Osteoblast (primary cell): ENCODE data around the gene ATP11B. TPM values are rescaled to one million over a fixed set of nuclear protein-coding genes. Genes with fewer than 3 reads are reported as not detected.

Experiments
- DNase-seq: peaks from one replicate; pipeline ENCODE4 v3.0.0; 2011; ENCODE audit warnings: low spot score, mixed read lengths; ENCODE audit not compliant: insufficient read length; ENCODE audit errors: missing footprints
- H2AFZ ChIP-seq: 2 replicates; pipeline ENCODE4 v1.6.0; 2011; ENCODE audit warnings: mild to moderate bottlenecking, low read length
- H3K27ac ChIP-seq: 2 replicates; pipeline ENCODE4 v1.5.1; 2011; ENCODE audit warnings: mild to moderate bottlenecking, low read depth, low read length, moderate library complexity
- H3K27me3 ChIP-seq: 2 replicates; pipeline ENCODE4 v1.6.0; 2012; ENCODE audit warnings: mild to moderate bottlenecking, control low read depth, inconsistent platforms, low read length, moderate library complexity; ENCODE audit not compliant: insufficient read depth
- H3K36me3 ChIP-seq: 2 replicates; pipeline ENCODE4 v1.5.1; 2011; ENCODE audit warnings: mild to moderate bottlenecking, low read length, control low read depth, moderate library complexity; ENCODE audit not compliant: insufficient read depth
- H3K4me1 ChIP-seq: 2 replicates; pipeline ENCODE4 v1.5.1; 2011; ENCODE audit warnings: mild to moderate bottlenecking, low read length, control low read depth, moderate library complexity; ENCODE audit not compliant: insufficient read depth
- H3K4me2 ChIP-seq: 2 replicates; pipeline ENCODE4 v1.6.0; 2011; ENCODE audit warnings: mild to moderate bottlenecking, low read length; ENCODE audit not compliant: insufficient read depth
- H3K4me3 ChIP-seq: fragments of 200-600 bp; sonication (generic); 3 replicates; pipeline ENCODE4 v1.5.1; 2012; ENCODE audit warnings: mild to moderate bottlenecking, low read length, inconsistent platforms; ENCODE audit not compliant: insufficient read depth
- H3K79me2 ChIP-seq: 2 replicates; pipeline ENCODE4 v1.6.0; 2012; ENCODE audit warnings: mild to moderate bottlenecking, low read length, control low read depth, inconsistent platforms; ENCODE audit not compliant: insufficient read depth
- H3K9me3 ChIP-seq: 2 replicates; pipeline ENCODE4 v1.5.1; 2011; ENCODE audit warnings: low read depth, low read length, control low read depth
- H4K20me1 ChIP-seq: 2 replicates; pipeline ENCODE4 v1.6.0; 2012; ENCODE audit warnings: mild to moderate bottlenecking, low read length, control low read depth; ENCODE audit not compliant: insufficient read depth
- CTCF ChIP-seq: IDR thresholded peaks from 2 replicates; pipeline ENCODE4 v1.5.1; 2011; ENCODE audit warnings: mild to moderate bottlenecking, low read depth, low read length, moderate library complexity; ENCODE audit errors: extremely low read depth
- total RNA-seq: library from RNA; depleted of rRNA; stranded (reverse); fragments of >200 nt; gene quantifications from 2 replicates; pipeline ENCODE4 v1.2.3, GENCODE V29; 2012

ATP11B gene
- total RNA-seq, 1 donor = 71.3 TPM

GRCh38 chr3:182913889-182914288, 120.6 kb downstream of the ATP11B start:
- Histone ChIP-seq H3K4me2 (no peak overlapping the region), H3K4me1 (no peaks in the 10 kb centered on the region), H3K27ac (no peak overlapping the region), H3K36me3 (peaks cover 10% of the 10 kb centered on the region), H3K4me3 (no peak overlapping the region), H3K79me2 (no peaks in the 10 kb centered on the region), H4K20me1 (no peaks in the 10 kb centered on the region), H3K27me3 (no peaks in the 10 kb centered on the region), H3K9me3 (no peaks in the 10 kb centered on the region), H2AFZ (no peak overlapping the region)
- no peak for DNase-seq
- no peak for TF ChIP-seq CTCF

GRCh38 chr3:182914341-182914740, 121.0 kb downstream of the ATP11B start:
- no peak for DNase-seq
- no peak for TF ChIP-seq CTCF

GRCh38 chr3:182917134-182917533, 123.8 kb downstream of the ATP11B start:
- Histone ChIP-seq H3K36me3 (peaks cover 10% of the 10 kb centered on the region), H3K9me3 (no peaks in the 10 kb centered on the region), H3K27ac (no peak overlapping the region), H3K4me1 (no peaks in the 10 kb centered on the region), H3K27me3 (no peaks in the 10 kb centered on the region), H3K79me2 (no peaks in the 10 kb centered on the region), H2AFZ (no peak overlapping the region), H3K4me3 (no peak overlapping the region), H4K20me1 (no peaks in the 10 kb centered on the region), H3K4me2 (no peak overlapping the region)
- TF ChIP-seq CTCF = no peak
- no peak for DNase-seq

More at GRCh38 chr3:182914341-182914740, 121.0 kb downstream of the ATP11B start:
- no peak overlapping the region for H3K4me3 ChIP-seq
- H2AFZ ChIP-seq = no peak overlapping the region
- no peak overlapping the region for H3K27ac ChIP-seq
- H3K4me1 ChIP-seq = no peaks in the 10 kb centered on the region
- no peaks in the 10 kb centered on the region for H3K9me3 ChIP-seq
- no peaks in the 10 kb centered on the region for H3K79me2 ChIP-seq
- no peaks in the 10 kb centered on the region for H3K27me3 ChIP-seq
- H4K20me1 ChIP-seq = no peaks in the 10 kb centered on the region
- H3K36me3 ChIP-seq = peaks cover 10% of the 10 kb centered on the region
- H3K4me2 ChIP-seq = no peak overlapping the region

- no peak overlapping the region for H3K4me2 ChIP-seq
- no peak for DNase-seq
- no peaks in the 10 kb centered on the region for H3K27me3 ChIP-seq
- H4K20me1 ChIP-seq = no peaks in the 10 kb centered on the region
- no peaks in the 10 kb centered on the region for H3K79me2 ChIP-seq
- no peaks in the 10 kb centered on the region for H3K4me1 ChIP-seq
- no peak overlapping the region for H3K4me3 ChIP-seq
- H3K36me3 ChIP-seq = no peaks in the 10 kb centered on the region
- H3K27ac ChIP-seq = no peak overlapping the region
- no peaks in the 10 kb centered on the region for H3K9me3 ChIP-seq
- no peak for TF ChIP-seq CTCF
- H2AFZ ChIP-seq = no peak overlapping the region
Measured at GRCh38 chr3:182919866-182920357, 126.6 kb downstream of the ATP11B start.
